Hematopoietic multipotent progenitor cell treated with erythropoietin and hydrocortisone succinate and interleukin-3 and kit ligand, for 4 days (in vitro differentiated cells): ENCODE measurements around the gene CDCA7.
"Not testable (repeated sequence)": the region's sequence is repeated elsewhere in the genome, so short reads cannot be mapped to it uniquely, and the experiment has no call there.

Source experiments
- DNase-seq: peaks from one replicate; pipeline ENCODE4 v3.0.0-alpha.2; 2015

CDCA7 gene

GRCh38 chr2:173354582-173355131 lies at the start of gene CDCA7:
Gene CDCA7 (plus strand): TSS chr2:173354872. CDS start chr2:173354964, 92 bp downstream.
- peak; percentile 88 for DNase-seq

GRCh38 chr2:173305303-173305702 lies 49.4 kb upstream of the CDCA7 start:
- no peak for DNase-seq

GRCh38 chr2:173307293-173307692 lies 47.4 kb upstream of the CDCA7 start:
- DNase-seq = peak; percentile 5

- DNase-seq = not testable (repeated sequence)
These were observed 45.3 kb upstream of the CDCA7 start for GRCh38 chr2:173309370-173309769.

- DNase-seq = no peak
These were observed 42.6 kb upstream of the CDCA7 start for GRCh38 chr2:173311844-173312606.

GRCh38 chr2:173323371-173323770 lies 31.3 kb upstream of the CDCA7 start:
- no peak for DNase-seq

- no peak for DNase-seq
These were observed 27.9 kb upstream of the CDCA7 start for GRCh38 chr2:173326806-173327205.

GRCh38 chr2:173327421-173327820 lies 27.3 kb upstream of the CDCA7 start:
- no peak for DNase-seq

- not testable (repeated sequence) for DNase-seq
These were observed 21.7 kb upstream of the CDCA7 start for GRCh38 chr2:173333003-173333402.

- no peak for DNase-seq
These were observed 14.9 kb upstream of the CDCA7 start for GRCh38 chr2:173339807-173340206.

GRCh38 chr2:173343921-173344320 lies 10.8 kb upstream of the CDCA7 start:
- no peak for DNase-seq

GRCh38 chr2:173346035-173346434 lies 8.6 kb upstream of the CDCA7 start:
- no peak for DNase-seq

- no peak for DNase-seq
These were observed 7.1 kb upstream of the CDCA7 start for GRCh38 chr2:173347305-173348168.

GRCh38 chr2:173349287-173349686 lies 5.4 kb upstream of the CDCA7 start:
- DNase-seq = no peak

- no peak for DNase-seq
These were observed 4.3 kb upstream of the CDCA7 start for GRCh38 chr2:173350383-173350782.

GRCh38 chr2:173351879-173352278 lies 2.8 kb upstream of the CDCA7 start:
- no peak for DNase-seq

- no peak for DNase-seq
These were observed 1.1 kb upstream of the CDCA7 start for GRCh38 chr2:173353556-173353955.

GRCh38 chr2:173354073-173354581 lies 545 bp upstream of the CDCA7 start:
- DNase-seq = peak; percentile 86

GRCh38 chr2:173355132-173355865 lies 627 bp downstream of the CDCA7 start:
- DNase-seq = peak; percentile 85

- no peak for DNase-seq
These were observed 1.3 kb downstream of the CDCA7 start for GRCh38 chr2:173355866-173356508.

- no peak for DNase-seq
These were observed 2.7 kb downstream of the CDCA7 start for GRCh38 chr2:173357346-173357745.

GRCh38 chr2:173358616-173359015 lies 3.9 kb downstream of the CDCA7 start:
- DNase-seq = no peak
